Cardiac muscle cell (in vitro differentiated cells and primary cell): ENCODE measurements around the gene YY2. TPM values are rescaled to one million over a fixed set of nuclear protein-coding genes. Genes with fewer than 3 reads are reported as not detected.

ENCODE experiments used
- DNase-seq, 2 donors: peaks; one replicate each; pipeline versions ENCODE4 v3.0.0 to v3.0.0-alpha.2; 2010 to 2017; ENCODE audit warnings: low read depth in 1 of 2, low spot score in 1 of 2
- H3K27ac ChIP-seq: fragments of 200-600 bp; sonication (generic); 2 replicates; pipeline ENCODE4 v1.5.1; 2016
- H3K27me3 ChIP-seq: fragments of 200-600 bp; sonication (generic); 2 replicates; pipeline ENCODE4 v1.6.0; 2016; ENCODE audit warnings: control low read depth
- H3K36me3 ChIP-seq: fragments of 200-600 bp; sonication (generic); 2 replicates; pipeline ENCODE4 v1.5.1; 2016; ENCODE audit warnings: control low read depth
- H3K4me1 ChIP-seq: fragments of 200-600 bp; sonication (generic); 2 replicates; pipeline ENCODE4 v1.8.1; 2017; ENCODE audit warnings: low read depth, mild to moderate bottlenecking, mixed run types
- H3K4me3 ChIP-seq: fragments of 200-600 bp; sonication (generic); 2 replicates; pipeline ENCODE4 v1.5.1; 2016; ENCODE audit warnings: mild to moderate bottlenecking
- H3K9me3 ChIP-seq: fragments of 200-600 bp; sonication (generic); 2 replicates; pipeline ENCODE4 v1.5.1; 2017; ENCODE audit warnings: low read depth, mild to moderate bottlenecking, control low read depth
- CTCF ChIP-seq: IDR thresholded peaks from 2 replicates; pipeline ENCODE4 v1.5.1; 2012; ENCODE audit warnings: low read depth, mild to moderate bottlenecking, low read length
- polyA plus RNA-seq: library from polyadenylated mRNA; unstranded; fragments of >200 nt; fragmentation: Nextera tagmentation; extraction: Ambion mirVana; gene quantifications from 2 replicates; pipeline ENCODE4 v1.2.1, GENCODE V29; 2016
- total RNA-seq: library from RNA; depleted of rRNA; stranded (reverse); fragments of >200 nt; gene quantifications from 2 replicates; pipeline ENCODE4 v1.2.3, GENCODE V29; 2016

Gene YY2
- total and polyA plus RNA-seq, 2 experiments from 2014 or later = 1.1 to 1.5 TPM

GRCh38 chrX:21839334-21840192, 16.2 kb upstream of the YY2 start, which contains the start of gene MBTPS2:
MBTPS2 (plus strand) TSS chrX:21839617; CDS start chrX:21839735, 118 bp downstream.
- Histone ChIP-seq H3K27ac (peak within 1 kb of the TSS; percentile 76), H3K27me3 (no peaks in the 10 kb centered on the region), H3K36me3 (peaks cover 3% of the 10 kb centered on the region), H3K4me3 (peak within 1 kb of the TSS; percentile 49), H3K4me1 (no peaks in the 10 kb centered on the region), H3K9me3 (no peaks in the 10 kb centered on the region)
- no peak for TF ChIP-seq CTCF
- peak; percentile 79 to 92 for DNase-seq

DNA sequence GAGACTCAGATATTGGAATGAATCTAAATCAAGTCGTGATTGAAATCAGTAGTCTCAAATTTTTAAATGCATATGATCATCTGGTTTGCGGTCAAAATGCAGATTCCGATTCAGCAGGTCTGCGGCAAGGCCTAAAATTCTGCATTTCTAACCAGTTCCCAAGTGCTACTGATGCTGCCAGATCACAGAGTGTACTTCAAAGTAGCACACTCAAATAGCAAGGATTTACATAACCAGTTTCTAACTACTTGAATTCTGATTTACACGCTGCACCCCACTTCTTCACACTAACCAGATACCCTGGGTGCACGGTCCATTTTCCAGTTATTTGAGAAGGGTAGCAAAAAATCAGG, 15.6 kb upstream of the YY2 start:
- no peaks in the 10 kb centered on the region for H3K27me3 ChIP-seq
- peak in 1 of 2 donors; percentile 10 for DNase-seq
- no peak for TF ChIP-seq CTCF
- no peaks in the 10 kb centered on the region for H3K4me1 ChIP-seq
- H3K9me3 ChIP-seq = no peaks in the 10 kb centered on the region
- H3K4me3 ChIP-seq = peak overlapping the region; percentile 49
- H3K36me3 ChIP-seq = peaks cover 9% of the 10 kb centered on the region
- H3K27ac ChIP-seq = peak overlapping the region; percentile 76

DNA sequence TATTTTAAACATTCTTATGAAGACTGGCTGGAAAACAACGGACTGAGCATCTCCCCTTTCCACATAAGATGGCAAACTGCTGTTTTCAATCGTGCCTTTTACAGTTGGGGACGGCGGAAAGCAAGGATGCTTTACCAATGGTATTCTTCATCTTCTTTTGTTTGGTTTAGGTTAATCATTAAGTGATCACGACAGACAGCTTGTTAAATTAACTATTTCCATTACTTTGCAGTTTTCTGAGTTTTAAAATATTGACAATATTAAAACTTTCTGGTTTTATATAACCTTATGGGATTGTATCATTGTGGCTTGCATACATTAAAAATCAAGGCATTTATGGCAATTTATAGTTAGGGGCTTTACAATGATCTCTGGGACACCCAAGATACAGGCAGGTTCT, 12.6 kb upstream of the YY2 start:
- H3K4me3 ChIP-seq = no peak overlapping the region
- no peak for TF ChIP-seq CTCF
- H3K36me3 ChIP-seq = peaks cover 16% of the 10 kb centered on the region
- no peaks in the 10 kb centered on the region for H3K4me1 ChIP-seq
- no peaks in the 10 kb centered on the region for H3K27me3 ChIP-seq
- no peaks in the 10 kb centered on the region for H3K9me3 ChIP-seq
- no peak overlapping the region for H3K27ac ChIP-seq
- no peak for DNase-seq

- Histone ChIP-seq H3K9me3 (no peaks in the 10 kb centered on the region), H3K36me3 (peaks cover 19% of the 10 kb centered on the region), H3K4me3 (no peak overlapping the region), H3K27ac (no peak overlapping the region), H3K4me1 (no peaks in the 10 kb centered on the region), H3K27me3 (no peaks in the 10 kb centered on the region)
- DNase-seq = no peak
- TF ChIP-seq CTCF = no peak
These were observed 10.7 kb upstream of the YY2 start for GRCh38 chrX:21845096-21845495.

DNA sequence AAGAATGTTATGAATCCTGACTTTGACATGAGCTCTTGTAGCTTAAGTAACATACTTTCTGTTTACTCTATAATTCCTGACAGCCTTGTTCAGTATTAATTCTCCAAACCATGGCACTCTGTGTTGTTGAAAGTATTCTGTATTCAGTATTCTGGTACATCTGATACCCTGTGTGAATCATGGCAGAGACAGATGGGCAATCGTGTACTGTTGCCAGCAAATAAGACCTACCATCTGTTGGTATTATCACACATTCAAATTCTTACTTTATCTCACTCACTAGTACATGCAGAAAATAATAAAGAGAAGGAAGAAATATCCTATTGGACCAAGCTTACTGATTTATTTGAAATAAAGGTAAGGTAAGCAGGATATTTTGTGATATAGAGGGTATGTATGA, 8.4 kb upstream of the YY2 start:
- Histone ChIP-seq H3K4me3 (no peak overlapping the region), H3K27ac (no peak overlapping the region), H3K9me3 (no peaks in the 10 kb centered on the region), H3K4me1 (no peaks in the 10 kb centered on the region), H3K36me3 (peaks cover 19% of the 10 kb centered on the region), H3K27me3 (no peaks in the 10 kb centered on the region)
- DNase-seq = no peak
- no peak for TF ChIP-seq CTCF
